ENCODE data around the gene MAP7D1.

MAP7D1 gene

DNA sequence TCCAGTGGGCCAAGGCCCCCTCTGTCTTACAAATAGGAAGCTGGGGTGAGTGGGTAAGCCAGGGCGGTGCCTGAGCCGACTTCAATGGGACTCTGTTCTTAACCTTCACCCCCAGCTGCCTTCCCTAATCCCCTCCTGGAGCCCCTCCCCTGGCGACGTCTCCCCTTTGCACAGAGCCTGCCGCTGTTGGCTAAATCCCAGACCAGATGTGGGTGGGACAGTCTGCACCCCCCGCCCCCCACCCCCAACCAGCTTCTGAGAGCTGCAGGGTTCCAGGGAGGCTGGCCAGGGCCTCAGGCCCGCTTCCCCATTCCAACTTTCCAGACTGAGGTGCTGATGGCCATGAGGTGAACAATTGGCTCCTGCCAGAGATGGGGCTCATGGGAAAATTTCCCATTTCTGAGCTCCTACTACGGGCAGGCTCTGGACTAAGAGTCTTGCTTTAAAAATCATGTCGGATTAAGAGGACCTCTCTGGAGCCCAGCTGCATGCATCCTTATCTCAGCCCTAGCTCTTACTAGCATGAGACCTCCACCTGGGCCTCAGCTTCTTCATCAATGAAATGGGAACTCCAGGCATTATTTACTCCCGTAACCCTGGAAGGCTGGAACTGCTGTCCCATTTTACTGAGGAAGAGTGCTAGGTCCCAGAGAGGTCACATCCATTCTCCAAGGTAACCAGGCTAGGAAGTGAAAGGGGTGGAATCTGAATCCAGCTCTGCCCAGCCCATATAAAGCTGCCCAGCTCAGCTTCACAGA is 37.3 kb upstream of the MAP7D1 start:
- Histone ChIP-seq H3K27me3 (replicated peaks; ENCODE audit: control insufficient read depth, insufficient read depth, low read length) (no peaks in the 10 kb centered on the region), H3K36me3 (ENCODE audit: control insufficient read depth, insufficient read depth, low read length) (no peaks in the 10 kb centered on the region), H3K4me3 (replicated peaks; ENCODE audit: low read depth, low read length) (no peak overlapping the region)
- DNase-seq (ENCODE audit: extremely low read depth, insufficient read length): no peak
- TF ChIP-seq, protein P1, sequence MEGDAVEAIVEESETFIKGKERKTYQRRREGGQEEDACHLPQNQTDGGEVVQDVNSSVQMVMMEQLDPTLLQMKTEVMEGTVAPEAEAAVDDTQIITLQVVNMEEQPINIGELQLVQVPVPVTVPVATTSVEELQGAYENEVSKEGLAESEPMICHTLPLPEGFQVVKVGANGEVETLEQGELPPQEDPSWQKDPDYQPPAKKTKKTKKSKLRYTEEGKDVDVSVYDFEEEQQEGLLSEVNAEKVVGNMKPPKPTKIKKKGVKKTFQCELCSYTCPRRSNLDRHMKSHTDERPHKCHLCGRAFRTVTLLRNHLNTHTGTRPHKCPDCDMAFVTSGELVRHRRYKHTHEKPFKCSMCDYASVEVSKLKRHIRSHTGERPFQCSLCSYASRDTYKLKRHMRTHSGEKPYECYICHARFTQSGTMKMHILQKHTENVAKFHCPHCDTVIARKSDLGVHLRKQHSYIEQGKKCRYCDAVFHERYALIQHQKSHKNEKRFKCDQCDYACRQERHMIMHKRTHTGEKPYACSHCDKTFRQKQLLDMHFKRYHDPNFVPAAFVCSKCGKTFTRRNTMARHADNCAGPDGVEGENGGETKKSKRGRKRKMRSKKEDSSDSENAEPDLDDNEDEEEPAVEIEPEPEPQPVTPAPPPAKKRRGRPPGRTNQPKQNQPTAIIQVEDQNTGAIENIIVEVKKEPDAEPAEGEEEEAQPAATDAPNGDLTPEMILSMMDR (IDR thresholded peaks at IDR 0.05; ENCODE audit: insufficient read depth, low read length, poor library complexity, severe bottlenecking): no peak

DNA sequence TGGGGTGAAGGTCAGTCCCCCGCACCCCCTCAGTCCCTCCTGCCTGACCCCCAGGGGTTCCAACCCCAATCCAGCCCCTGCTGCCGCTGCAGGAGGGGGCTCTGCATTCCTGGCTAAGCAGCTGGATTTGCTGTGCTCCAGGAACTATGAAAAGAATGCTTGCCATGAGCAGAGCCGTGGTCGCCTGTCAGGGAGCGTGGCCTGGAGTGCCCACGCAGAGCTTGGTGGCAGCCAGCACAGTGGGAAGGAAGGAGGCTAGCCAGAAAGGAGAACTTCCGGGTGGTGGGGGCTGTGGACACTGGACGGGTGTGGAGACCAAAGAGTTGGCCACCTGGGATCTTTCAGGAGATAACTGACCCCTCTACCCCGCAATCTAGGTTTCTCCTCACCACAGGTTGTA is 36.5 kb upstream of the MAP7D1 start:
- Histone ChIP-seq H3K4me3 (replicated peaks; ENCODE audit: low read depth, low read length) (no peak overlapping the region), H3K27me3 (replicated peaks; ENCODE audit: control insufficient read depth, insufficient read depth, low read length) (no peaks in the 10 kb centered on the region), H3K36me3 (ENCODE audit: control insufficient read depth, insufficient read depth, low read length) (no peaks in the 10 kb centered on the region)
- TF ChIP-seq, protein P1 (IDR thresholded peaks at IDR 0.05; ENCODE audit: insufficient read depth, low read length, poor library complexity, severe bottlenecking): no peak
- DNase-seq (ENCODE audit: extremely low read depth, insufficient read length): no peak

DNA sequence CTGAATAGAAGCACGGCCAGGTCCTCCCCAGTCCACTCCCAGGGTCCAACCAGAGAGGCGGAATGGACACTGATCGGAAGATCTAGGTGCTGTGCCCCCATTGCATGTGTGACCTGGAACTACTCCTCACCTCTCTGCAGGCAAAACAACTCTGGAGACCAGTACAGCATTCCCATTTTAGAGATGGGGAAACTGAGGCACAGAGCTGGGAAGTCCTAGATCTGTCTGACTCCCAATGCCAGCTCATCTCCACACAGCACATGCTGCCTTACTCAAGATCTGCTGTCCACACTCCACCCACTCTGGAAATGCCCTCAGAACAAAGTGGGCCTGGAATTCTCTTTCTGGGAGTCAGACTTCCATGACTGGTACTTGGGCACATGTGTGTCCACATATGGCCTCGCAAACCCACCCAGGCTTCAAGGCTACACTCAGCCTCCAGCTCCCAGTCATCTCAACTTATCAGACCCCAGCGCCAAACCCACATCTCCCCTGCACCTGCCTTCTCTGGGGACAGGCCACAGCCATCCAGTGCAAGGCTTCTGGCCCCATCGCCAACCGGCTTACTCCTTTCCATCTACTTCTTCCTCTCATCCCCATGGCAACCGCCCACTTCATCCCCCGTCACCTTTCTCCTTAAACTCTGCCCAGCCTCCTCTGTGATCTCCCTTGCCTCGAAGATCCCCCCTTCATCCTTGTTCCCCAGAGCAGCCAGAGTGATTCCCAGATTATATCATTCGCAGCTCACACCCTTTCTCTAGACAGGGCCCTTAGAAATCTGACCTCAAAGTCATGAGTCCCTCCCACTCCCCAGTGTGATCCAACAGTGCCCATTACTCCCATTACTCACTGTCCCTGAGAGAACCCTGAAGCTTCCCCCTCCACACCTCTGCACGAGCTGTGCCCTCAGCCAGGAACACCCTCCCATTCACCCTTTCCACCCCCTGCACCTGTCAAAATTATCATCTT is 33.6 kb upstream of the MAP7D1 start:
- Histone ChIP-seq H3K36me3 (ENCODE audit: control insufficient read depth, insufficient read depth, low read length) (no peaks in the 10 kb centered on the region), H3K4me3 (replicated peaks; ENCODE audit: low read depth, low read length) (no peak overlapping the region), H3K27me3 (replicated peaks; ENCODE audit: control insufficient read depth, insufficient read depth, low read length) (no peaks in the 10 kb centered on the region)
- TF ChIP-seq, protein P1 (IDR thresholded peaks at IDR 0.05; ENCODE audit: insufficient read depth, low read length, poor library complexity, severe bottlenecking): no peak
- no peak for DNase-seq (ENCODE audit: extremely low read depth, insufficient read length)

DNA sequence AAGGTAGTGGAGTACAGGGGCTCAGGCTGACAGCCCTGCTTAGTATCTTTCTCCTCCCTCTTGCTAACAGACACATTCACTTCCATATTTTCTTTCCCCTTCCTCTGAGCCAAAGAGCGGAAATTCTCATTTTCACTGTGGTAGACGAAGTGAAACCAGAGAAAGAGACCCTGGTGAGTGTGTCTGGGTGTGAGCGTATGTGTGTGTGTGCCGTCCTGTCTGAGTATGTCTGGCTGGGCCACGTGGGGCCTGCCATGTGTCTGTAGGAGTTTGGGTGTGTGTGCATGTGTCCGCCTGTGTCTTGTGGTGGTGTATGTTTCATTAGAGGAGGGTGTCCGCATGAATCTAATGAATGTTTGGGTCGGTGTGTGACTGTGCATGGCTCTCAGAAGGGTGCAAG is 32.6 kb upstream of the MAP7D1 start:
- Histone ChIP-seq H3K27me3 (replicated peaks; ENCODE audit: control insufficient read depth, insufficient read depth, low read length) (no peaks in the 10 kb centered on the region), H3K36me3 (ENCODE audit: control insufficient read depth, insufficient read depth, low read length) (no peaks in the 10 kb centered on the region), H3K4me3 (replicated peaks; ENCODE audit: low read depth, low read length) (no peak overlapping the region)
- no peak for DNase-seq (ENCODE audit: extremely low read depth, insufficient read length)
- TF ChIP-seq, protein P1 (IDR thresholded peaks at IDR 0.05; ENCODE audit: insufficient read depth, low read length, poor library complexity, severe bottlenecking): no peak

DNA sequence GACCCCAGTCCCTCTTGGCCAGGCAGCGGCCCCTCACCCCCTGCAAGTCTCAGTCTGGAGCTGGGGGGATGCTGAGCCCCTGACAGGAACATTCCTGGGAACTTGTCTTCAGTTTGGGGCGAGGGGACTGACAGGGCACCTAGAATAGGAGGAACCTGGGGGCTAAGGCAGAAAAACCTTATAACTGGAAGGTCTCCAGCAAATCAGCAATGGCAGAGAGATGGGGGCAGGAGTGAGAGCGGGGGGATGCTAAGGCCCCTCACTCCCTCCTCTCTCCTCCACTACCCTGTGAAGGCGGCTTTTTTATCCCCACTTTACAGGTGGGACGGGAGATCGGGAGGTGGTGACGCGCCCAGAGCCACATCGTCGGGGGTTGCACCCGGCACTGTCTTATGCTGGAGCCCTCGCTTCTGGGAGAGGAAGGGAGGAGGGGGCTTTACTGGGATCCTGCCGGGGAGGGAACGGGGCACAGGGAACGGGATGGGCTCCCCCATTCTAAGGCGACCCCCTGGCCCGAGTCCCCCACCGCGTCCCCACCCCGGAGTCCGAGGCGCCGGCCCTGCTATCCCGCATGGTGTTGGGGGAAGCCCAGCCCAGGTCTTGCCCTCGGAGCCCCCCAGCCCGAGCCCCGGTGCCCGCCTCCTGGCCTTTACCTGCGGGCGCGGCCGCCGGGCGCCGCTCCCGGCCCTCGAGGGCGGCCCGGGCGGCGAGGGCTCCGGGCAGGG is 31.4 kb upstream of the MAP7D1 start:
- Histone ChIP-seq H3K36me3 (ENCODE audit: control insufficient read depth, insufficient read depth, low read length) (no peaks in the 10 kb centered on the region), H3K27me3 (replicated peaks; ENCODE audit: control insufficient read depth, insufficient read depth, low read length) (no peaks in the 10 kb centered on the region), H3K4me3 (replicated peaks; ENCODE audit: low read depth, low read length) (no peak overlapping the region)
- TF ChIP-seq, protein P1 (IDR thresholded peaks at IDR 0.05; ENCODE audit: insufficient read depth, low read length, poor library complexity, severe bottlenecking): no peak
- DNase-seq (ENCODE audit: extremely low read depth, insufficient read length): no peak

All from GM06990 (cell line).